ENCODE measurements around the gene CD8B. TPM values are rescaled to one million over a fixed set of nuclear protein-coding genes. Genes with fewer than 3 reads are reported as not detected.

CD8B gene
- total and polyA plus RNA-seq, 2 donors (not counting 1 experiment from before 2014, with no cell fraction given) = not detected

GRCh38 chr2:86822668-86823345 lies 38.9 kb downstream of the CD8B start:
- no peaks in the 10 kb centered on the region for H3K79me2 ChIP-seq (ENCODE audit: control insufficient read depth, insufficient read depth, low read length)
- H3K27ac ChIP-seq (ENCODE audit: insufficient read depth, low read length) = no peak overlapping the region
- no peaks in the 10 kb centered on the region for H3K9me3 ChIP-seq (ENCODE audit: control insufficient read depth, insufficient read depth, low read depth, low read length)
- no peak overlapping the region for H3K4me3 ChIP-seq (replicated peaks in 1 of 4; ENCODE audit: control extremely low read depth in 1 of 4, insufficient read depth in 1 of 4, low read depth in 3 of 4, low read length in 4 of 4)
- H2AFZ ChIP-seq (ENCODE audit: low read length) = no peak overlapping the region
- H3K4me1 ChIP-seq (ENCODE audit: control insufficient read depth, extremely low read depth, insufficient read depth, low read length) = no peaks in the 10 kb centered on the region
- H3K4me2 ChIP-seq (ENCODE audit: extremely low read depth, insufficient read depth, low read length) = no peak overlapping the region
- no peak overlapping the region for H3K9ac ChIP-seq (ENCODE audit: insufficient read depth, low read length)
- H3K27me3 ChIP-seq (ENCODE audit: control insufficient read depth, insufficient read depth, low read length) = no peaks in the 10 kb centered on the region
- no peak for TF ChIP-seq EZH2 (IDR thresholded peaks at IDR 0.05; ENCODE audit: low read length, missing control alignments)
- DNase-seq (ENCODE audit: low read depth in 2 of 2) = no peak
- H4K20me1 ChIP-seq (ENCODE audit: control insufficient read depth, extremely low read depth, insufficient read depth, low read length) = no peaks in the 10 kb centered on the region
- no peaks in the 10 kb centered on the region for H3K36me3 ChIP-seq (ENCODE audit: control insufficient read depth, insufficient read depth, low read length)

GRCh38 chr2:86821842-86822241 lies 39.8 kb downstream of the CD8B start:
- no peak for TF ChIP-seq CTCF (conservative IDR thresholded peaks at IDR 0.05 in 1 of 2, IDR thresholded peaks at IDR 0.05 in 1 of 2; ENCODE audit: low read depth in 1 of 2, low read length in 2 of 2)
- TF ChIP-seq EZH2 (IDR thresholded peaks at IDR 0.05; ENCODE audit: low read length, missing control alignments) = no peak
- no peak overlapping the region for H3K4me3 ChIP-seq (replicated peaks in 1 of 4; ENCODE audit: control extremely low read depth in 1 of 4, insufficient read depth in 1 of 4, low read depth in 3 of 4, low read length in 4 of 4)
- H3K4me1 ChIP-seq (ENCODE audit: control insufficient read depth, extremely low read depth, insufficient read depth, low read length) = no peaks in the 10 kb centered on the region
- no peak overlapping the region for H3K9ac ChIP-seq (ENCODE audit: insufficient read depth, low read length)
- no peaks in the 10 kb centered on the region for H4K20me1 ChIP-seq (ENCODE audit: control insufficient read depth, extremely low read depth, insufficient read depth, low read length)
- no peak overlapping the region for H3K4me2 ChIP-seq (ENCODE audit: extremely low read depth, insufficient read depth, low read length)
- no peak overlapping the region for H2AFZ ChIP-seq (ENCODE audit: low read length)
- H3K27me3 ChIP-seq (ENCODE audit: control insufficient read depth, insufficient read depth, low read length) = no peaks in the 10 kb centered on the region
- H3K27ac ChIP-seq (ENCODE audit: insufficient read depth, low read length) = no peak overlapping the region
- no peaks in the 10 kb centered on the region for H3K36me3 ChIP-seq (ENCODE audit: control insufficient read depth, insufficient read depth, low read length)
- DNase-seq (ENCODE audit: low read depth in 2 of 2) = no peak
- H3K79me2 ChIP-seq (ENCODE audit: control insufficient read depth, insufficient read depth, low read length) = no peaks in the 10 kb centered on the region
- no peaks in the 10 kb centered on the region for H3K9me3 ChIP-seq (ENCODE audit: control insufficient read depth, insufficient read depth, low read depth, low read length)

GRCh38 chr2:86821306-86821705 lies 40.4 kb downstream of the CD8B start:
- H3K27me3 ChIP-seq (ENCODE audit: control insufficient read depth, insufficient read depth, low read length) = no peaks in the 10 kb centered on the region
- TF ChIP-seq CTCF (conservative IDR thresholded peaks at IDR 0.05 in 1 of 2, IDR thresholded peaks at IDR 0.05 in 1 of 2; ENCODE audit: low read depth in 1 of 2, low read length in 2 of 2) (no peak), EZH2 (IDR thresholded peaks at IDR 0.05; ENCODE audit: low read length, missing control alignments) (no peak)
- no peaks in the 10 kb centered on the region for H3K9me3 ChIP-seq (ENCODE audit: control insufficient read depth, insufficient read depth, low read depth, low read length)
- no peak overlapping the region for H3K4me3 ChIP-seq (replicated peaks in 1 of 4; ENCODE audit: control extremely low read depth in 1 of 4, insufficient read depth in 1 of 4, low read depth in 3 of 4, low read length in 4 of 4)
- no peak overlapping the region for H3K27ac ChIP-seq (ENCODE audit: insufficient read depth, low read length)
- no peak overlapping the region for H3K4me2 ChIP-seq (ENCODE audit: extremely low read depth, insufficient read depth, low read length)
- no peaks in the 10 kb centered on the region for H3K79me2 ChIP-seq (ENCODE audit: control insufficient read depth, insufficient read depth, low read length)
- H3K9ac ChIP-seq (ENCODE audit: insufficient read depth, low read length) = no peak overlapping the region
- H4K20me1 ChIP-seq (ENCODE audit: control insufficient read depth, extremely low read depth, insufficient read depth, low read length) = no peaks in the 10 kb centered on the region
- no peaks in the 10 kb centered on the region for H3K4me1 ChIP-seq (ENCODE audit: control insufficient read depth, extremely low read depth, insufficient read depth, low read length)
- H2AFZ ChIP-seq (ENCODE audit: low read length) = no peak overlapping the region
- no peaks in the 10 kb centered on the region for H3K36me3 ChIP-seq (ENCODE audit: control insufficient read depth, insufficient read depth, low read length)
- no peak for DNase-seq (ENCODE audit: low read depth in 2 of 2)
